ENCODE results near the gene PLOD2.

PLOD2 gene

GRCh38 chr3:146178006-146178689 is 17.2 kb upstream of the PLOD2 start:
- Mint-ChIP-seq H3K9me3 (no peaks in the 10 kb centered on the region), H3K36me3 (ENCODE audit: low read depth) (no peaks in the 10 kb centered on the region), H3K27me3 (peaks cover 1% of the 10 kb centered on the region), H3K4me3 (no peak overlapping the region), H3K4me1 (no peaks in the 10 kb centered on the region), H3K27ac (no peak overlapping the region)
- no peak for DNase-seq
- no peak for ATAC-seq

- no peak for ATAC-seq
Observed at GRCh38 chr3:146177519-146177918, 16.5 kb upstream of the PLOD2 start.

GRCh38 chr3:146177072-146177471 is 16.1 kb upstream of the PLOD2 start:
- Mint-ChIP-seq H3K36me3 (ENCODE audit: low read depth) (no peaks in the 10 kb centered on the region), H3K27ac (no peak overlapping the region), H3K4me1 (no peaks in the 10 kb centered on the region), H3K9me3 (no peaks in the 10 kb centered on the region), H3K27me3 (peaks cover 5% of the 10 kb centered on the region), H3K4me3 (no peak overlapping the region)
- DNase-seq (no peak), ATAC-seq (no peak)

More at GRCh38 chr3:146177519-146177918, 16.5 kb upstream of the PLOD2 start:
- peaks cover 5% of the 10 kb centered on the region for H3K27me3 Mint-ChIP-seq
- H3K36me3 Mint-ChIP-seq (ENCODE audit: low read depth) = no peaks in the 10 kb centered on the region
- no peak for DNase-seq
- H3K4me3 Mint-ChIP-seq = no peak overlapping the region
- no peaks in the 10 kb centered on the region for H3K4me1 Mint-ChIP-seq
- no peaks in the 10 kb centered on the region for H3K9me3 Mint-ChIP-seq
- no peak overlapping the region for H3K27ac Mint-ChIP-seq

DNA sequence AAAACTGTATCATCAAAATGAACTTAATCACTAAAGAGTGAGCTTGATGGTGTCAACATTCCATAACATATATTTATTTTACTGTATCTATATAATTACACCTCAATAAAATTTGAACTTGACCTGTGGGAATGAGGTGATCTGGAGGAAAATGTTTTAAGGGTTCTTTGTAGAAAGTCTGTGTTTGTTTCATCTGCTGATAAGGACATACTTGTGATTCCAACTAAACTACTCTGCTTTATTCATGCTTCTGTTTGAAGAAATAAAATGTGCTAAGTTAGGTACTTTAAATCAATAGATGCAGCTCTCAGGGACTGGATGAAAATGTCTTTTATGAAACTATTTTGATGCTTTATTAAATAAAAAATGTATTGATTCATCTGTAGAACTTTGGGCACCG is 11.6 kb upstream of the PLOD2 start:
- H3K9me3 Mint-ChIP-seq = no peaks in the 10 kb centered on the region
- DNase-seq = no peak
- no peaks in the 10 kb centered on the region for H3K36me3 Mint-ChIP-seq (ENCODE audit: low read depth)
- H3K27me3 Mint-ChIP-seq = peaks cover 14% of the 10 kb centered on the region
- ATAC-seq = no peak
- H3K27ac Mint-ChIP-seq = no peak overlapping the region
- H3K4me3 Mint-ChIP-seq = no peak overlapping the region
- H3K4me1 Mint-ChIP-seq = no peaks in the 10 kb centered on the region

DNA sequence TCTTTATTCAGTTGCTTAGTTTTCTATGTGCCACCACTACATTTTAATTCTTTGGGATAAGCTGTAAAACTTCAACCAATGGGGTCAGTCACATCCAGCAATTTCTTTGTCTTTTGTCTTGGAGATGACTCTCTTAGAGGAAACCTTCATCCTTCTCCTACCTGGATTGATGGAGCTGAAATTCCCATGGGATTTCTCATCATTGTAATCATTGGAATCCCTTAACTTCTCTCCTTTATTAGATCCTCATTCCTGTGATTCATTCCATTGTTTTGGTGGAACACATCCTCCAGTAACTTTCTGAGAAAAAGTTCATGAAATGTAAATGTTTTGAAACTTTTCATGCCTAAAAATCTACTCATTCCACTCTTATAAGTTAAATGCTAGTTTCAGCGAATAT is 9.6 kb upstream of the PLOD2 start:
- no peak for ATAC-seq
- DNase-seq = no peak
- no peaks in the 10 kb centered on the region for H3K36me3 Mint-ChIP-seq (ENCODE audit: low read depth)

GRCh38 chr3:146169891-146170290 is 8.9 kb upstream of the PLOD2 start:
- Mint-ChIP-seq H3K27ac (no peak overlapping the region), H3K36me3 (ENCODE audit: low read depth) (no peaks in the 10 kb centered on the region), H3K4me1 (no peaks in the 10 kb centered on the region), H3K4me3 (no peak overlapping the region), H3K9me3 (no peaks in the 10 kb centered on the region), H3K27me3 (peaks cover 14% of the 10 kb centered on the region)
- ATAC-seq (no peak), DNase-seq (no peak)

More for the DNA sequence above, 9.6 kb upstream of the PLOD2 start:
- peaks cover 14% of the 10 kb centered on the region for H3K27me3 Mint-ChIP-seq
- no peak overlapping the region for H3K4me3 Mint-ChIP-seq
- no peaks in the 10 kb centered on the region for H3K4me1 Mint-ChIP-seq
- H3K9me3 Mint-ChIP-seq = no peaks in the 10 kb centered on the region
- H3K27ac Mint-ChIP-seq = no peak overlapping the region

GRCh38 chr3:146166826-146167225 is 5.8 kb upstream of the PLOD2 start:
- H3K27me3 Mint-ChIP-seq = peaks cover 28% of the 10 kb centered on the region
- no peak overlapping the region for H3K27ac Mint-ChIP-seq
- H3K9me3 Mint-ChIP-seq = peaks cover 4% of the 10 kb centered on the region
- no peak overlapping the region for H3K4me3 Mint-ChIP-seq
- H3K36me3 Mint-ChIP-seq (ENCODE audit: low read depth) = no peaks in the 10 kb centered on the region
- peaks cover 6% of the 10 kb centered on the region for H3K4me1 Mint-ChIP-seq
- no peak for DNase-seq
- ATAC-seq = no peak

DNA sequence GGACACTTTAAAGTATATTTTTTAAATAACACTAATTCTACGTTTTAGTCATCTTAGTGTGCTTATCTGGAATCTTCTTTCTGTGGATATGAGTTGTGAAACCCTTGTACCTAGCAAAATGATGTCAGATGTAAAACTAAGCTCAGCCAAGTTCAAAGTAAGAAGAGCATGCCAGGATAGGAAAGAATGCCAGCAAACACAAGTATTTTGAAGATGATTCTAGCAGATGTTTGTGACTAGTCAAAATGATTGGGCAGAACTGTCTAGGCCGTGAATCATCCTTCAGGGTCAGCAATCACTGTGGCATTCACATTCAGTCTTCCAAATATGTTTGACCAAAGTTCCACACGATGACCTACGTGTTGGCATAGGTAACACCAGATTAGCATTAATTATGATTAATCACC is 5.4 kb upstream of the PLOD2 start:
- DNase-seq = no peak
- H3K27me3 Mint-ChIP-seq = peaks cover 30% of the 10 kb centered on the region
- H3K9me3 Mint-ChIP-seq = peaks cover 4% of the 10 kb centered on the region
- H3K36me3 Mint-ChIP-seq (ENCODE audit: low read depth) = no peaks in the 10 kb centered on the region
- no peak overlapping the region for H3K4me3 Mint-ChIP-seq
- peaks cover 9% of the 10 kb centered on the region for H3K4me1 Mint-ChIP-seq
- H3K27ac Mint-ChIP-seq = no peak overlapping the region
- ATAC-seq = no peak

GRCh38 chr3:146165877-146166276 is 4.9 kb upstream of the PLOD2 start:
- no peak for ATAC-seq
- no peak for DNase-seq
- H3K36me3 Mint-ChIP-seq (ENCODE audit: low read depth) = no peaks in the 10 kb centered on the region
- H3K4me1 Mint-ChIP-seq = peaks cover 9% of the 10 kb centered on the region
- H3K9me3 Mint-ChIP-seq = peaks cover 4% of the 10 kb centered on the region
- H3K27me3 Mint-ChIP-seq = peaks cover 31% of the 10 kb centered on the region
- no peak overlapping the region for H3K4me3 Mint-ChIP-seq
- no peak overlapping the region for H3K27ac Mint-ChIP-seq

DNA sequence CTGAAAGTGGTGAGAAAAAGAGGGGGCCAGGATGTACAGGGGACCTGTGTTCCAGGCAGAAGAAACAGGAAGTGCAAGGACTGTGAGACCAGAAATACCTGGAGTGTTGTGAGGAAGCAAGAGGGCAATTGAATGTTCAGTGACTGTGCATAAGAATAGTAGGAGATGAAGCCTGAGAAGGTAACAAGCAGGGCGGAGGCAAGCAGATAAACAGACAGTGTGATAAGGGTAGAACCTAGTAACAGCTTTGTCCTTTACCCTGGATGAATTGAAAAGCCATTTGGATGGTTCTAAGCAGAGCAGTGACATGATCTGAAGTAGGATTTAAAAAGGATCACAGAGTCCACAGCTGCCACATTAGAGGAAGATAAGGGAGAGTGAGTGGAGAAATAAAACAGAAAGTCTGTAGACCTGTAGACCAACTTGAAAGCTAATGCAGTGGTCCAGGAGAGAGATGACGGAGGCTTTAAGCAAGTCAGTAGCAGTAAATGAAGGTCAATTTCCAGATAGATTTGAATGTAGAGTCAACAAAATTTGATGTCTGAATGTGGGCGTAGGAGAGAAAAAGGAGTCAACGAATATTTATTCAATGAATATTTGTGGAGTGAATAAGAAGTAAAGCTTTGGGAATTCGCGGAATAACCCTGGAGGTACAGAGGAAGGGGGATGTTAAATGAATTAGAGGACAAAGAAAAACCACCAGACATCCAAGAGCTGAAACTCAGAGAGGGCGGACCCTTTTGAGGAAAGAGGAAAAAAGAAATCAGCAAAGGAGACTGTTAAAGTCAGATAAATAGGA is 4.2 kb upstream of the PLOD2 start:
- H3K36me3 Mint-ChIP-seq (ENCODE audit: low read depth) = no peaks in the 10 kb centered on the region
- no peak for ATAC-seq
- no peak overlapping the region for H3K27ac Mint-ChIP-seq
- DNase-seq = no peak
- H3K27me3 Mint-ChIP-seq = peaks cover 31% of the 10 kb centered on the region
- peaks cover 4% of the 10 kb centered on the region for H3K9me3 Mint-ChIP-seq
- H3K4me3 Mint-ChIP-seq = no peak overlapping the region
- H3K4me1 Mint-ChIP-seq = peaks cover 12% of the 10 kb centered on the region

DNA sequence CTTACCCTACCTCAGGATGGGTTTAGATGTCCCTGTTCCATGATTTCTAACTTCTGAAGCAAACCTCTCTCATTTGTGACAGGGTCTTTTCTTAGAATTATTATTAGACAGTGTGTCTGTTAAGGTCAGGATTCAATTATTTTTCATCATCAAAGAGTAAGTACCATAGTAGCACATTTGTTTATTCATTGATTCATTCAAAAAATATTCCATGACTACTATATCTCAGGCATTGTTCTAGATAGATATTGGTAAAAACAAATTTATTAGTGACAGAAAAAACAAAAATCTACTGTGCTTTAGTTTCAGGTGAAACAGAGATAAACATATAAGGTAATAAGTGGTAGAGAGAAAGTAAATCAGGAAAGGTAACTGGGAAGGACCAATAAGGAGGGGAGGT is 3.5 kb upstream of the PLOD2 start:
- peaks cover 37% of the 10 kb centered on the region for H3K27me3 Mint-ChIP-seq
- H3K9me3 Mint-ChIP-seq = peaks cover 4% of the 10 kb centered on the region

GRCh38 chr3:146164071-146164470 is 3.1 kb upstream of the PLOD2 start:
- Mint-ChIP-seq H3K27me3 (peaks cover 40% of the 10 kb centered on the region), H3K9me3 (peaks cover 4% of the 10 kb centered on the region), H3K36me3 (ENCODE audit: low read depth) (no peaks in the 10 kb centered on the region), H3K4me1 (peaks cover 16% of the 10 kb centered on the region), H3K4me3 (no peak overlapping the region), H3K27ac (no peak overlapping the region)
- no peak for ATAC-seq
- no peak for DNase-seq

More for the DNA sequence above, 3.5 kb upstream of the PLOD2 start:
- H3K4me3 Mint-ChIP-seq = no peak overlapping the region
- no peak for DNase-seq
- peaks cover 16% of the 10 kb centered on the region for H3K4me1 Mint-ChIP-seq
- H3K36me3 Mint-ChIP-seq (ENCODE audit: low read depth) = no peaks in the 10 kb centered on the region
- no peak overlapping the region for H3K27ac Mint-ChIP-seq
- no peak for ATAC-seq

GRCh38 chr3:146163584-146163983 is 2.6 kb upstream of the PLOD2 start:
- no peak overlapping the region for H3K27ac Mint-ChIP-seq
- peaks cover 45% of the 10 kb centered on the region for H3K27me3 Mint-ChIP-seq
- H3K9me3 Mint-ChIP-seq = peaks cover 4% of the 10 kb centered on the region
- no peak overlapping the region for H3K4me3 Mint-ChIP-seq
- ATAC-seq (no peak), DNase-seq (no peak)
- H3K36me3 Mint-ChIP-seq (ENCODE audit: low read depth) = no peaks in the 10 kb centered on the region
- H3K4me1 Mint-ChIP-seq = peaks cover 16% of the 10 kb centered on the region

DNA sequence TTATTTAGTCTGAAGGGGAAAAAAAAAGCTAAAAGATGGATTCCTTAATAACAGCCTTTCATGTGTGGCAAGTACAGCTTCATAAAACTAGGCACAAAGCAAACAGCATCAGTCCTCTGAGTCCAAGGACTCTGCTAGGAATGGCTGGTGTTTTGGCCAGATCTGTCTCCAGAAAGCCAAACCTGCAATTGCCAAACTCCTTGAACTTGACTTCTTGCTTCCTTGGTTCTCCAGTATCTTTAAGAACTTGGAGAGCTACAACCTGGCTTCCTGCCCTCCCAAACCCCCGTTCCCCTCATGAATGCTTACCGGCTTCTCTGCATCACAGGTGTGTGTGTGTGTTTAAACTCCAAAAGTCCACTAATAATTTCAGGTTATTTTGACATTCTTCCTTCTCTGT is 1.6 kb upstream of the PLOD2 start:
- no peak overlapping the region for H3K4me3 Mint-ChIP-seq

GRCh38 chr3:146161663-146162002 is 649 bp upstream of the PLOD2 start:
- ATAC-seq (no peak), DNase-seq (no peak)
- peaks cover 4% of the 10 kb centered on the region for H3K9me3 Mint-ChIP-seq
- H3K36me3 Mint-ChIP-seq (ENCODE audit: low read depth) = no peaks in the 10 kb centered on the region
- peak overlapping the region; percentile 61 for H3K4me3 Mint-ChIP-seq
- H3K27ac Mint-ChIP-seq = no peak overlapping the region
- H3K4me1 Mint-ChIP-seq = peaks cover 16% of the 10 kb centered on the region
- peaks cover 51% of the 10 kb centered on the region for H3K27me3 Mint-ChIP-seq

More for the DNA sequence above, 1.6 kb upstream of the PLOD2 start:
- Mint-ChIP-seq H3K9me3 (peaks cover 4% of the 10 kb centered on the region), H3K36me3 (ENCODE audit: low read depth) (no peaks in the 10 kb centered on the region), H3K27ac (no peak overlapping the region), H3K4me1 (peaks cover 16% of the 10 kb centered on the region), H3K27me3 (peaks cover 50% of the 10 kb centered on the region)
- no peak for DNase-seq
- no peak for ATAC-seq

Data from activated naive CD8-positive, alpha-beta T cell treated with anti-CD3 and anti-CD28 coated beads, Interleukin-2, amount 50 U/mL, for 24 hours (primary cell).